GM23338 (cell line): ENCODE results near the gene CPLX3. TPM values are rescaled to one million over a fixed set of nuclear protein-coding genes. Genes with fewer than 3 reads are reported as not detected.

ENCODE experiments used
- ATAC-seq: fragments of 200-7000 bp; cut with Tn5 transposase; 3 replicates; pipeline ENCODE4 v1.9.1; 2020
- DNase-seq: peaks from one replicate; pipeline ENCODE4 v3.0.0-alpha.2; 2015; ENCODE audit warnings: low spot score
- H2AFZ ChIP-seq: fragments of 200-600 bp; sonication (generic); 2 replicates; pipeline ENCODE4 v1.8.0; 2016; ENCODE audit warnings: antibody characterized with exemption, mild to moderate bottlenecking, moderate library complexity
- H3F3A ChIP-seq: fragments of 200-600 bp; sonication (generic); replicated peaks from 2 replicates; pipeline ENCODE4 v1.8.0; 2017; ENCODE audit warnings: antibody characterized with exemption, mixed run types, low read depth
- H3K27ac ChIP-seq: fragments of 200-600 bp; sonication (generic); 2 replicates; pipeline ENCODE4 v1.6.1; 2016; ENCODE audit warnings: low read depth
- H3K27me3 ChIP-seq: fragments of 200-600 bp; sonication (generic); 2 replicates; pipeline ENCODE4 v1.8.0; 2016; ENCODE audit warnings: mild to moderate bottlenecking, mixed run types, moderate library complexity; ENCODE audit not compliant: insufficient read depth
- H3K36me3 ChIP-seq: fragments of 200-600 bp; sonication (generic); 2 replicates; pipeline ENCODE4 v1.8.0; 2016; ENCODE audit warnings: mild to moderate bottlenecking; ENCODE audit not compliant: insufficient read depth
- H3K4me1 ChIP-seq: fragments of 200-600 bp; sonication (generic); 2 replicates; pipeline ENCODE4 v1.8.0; 2016; ENCODE audit warnings: mild to moderate bottlenecking, moderate library complexity; ENCODE audit not compliant: insufficient read depth
- H3K4me2 ChIP-seq: fragments of 200-600 bp; sonication (generic); 2 replicates; pipeline ENCODE4 v1.7.1; 2017; ENCODE audit warnings: mixed run types
- H3K4me3 ChIP-seq: fragments of 200-600 bp; sonication (generic); 2 replicates; pipeline ENCODE4 v1.6.1; 2016; ENCODE audit warnings: mixed run types
- H3K79me2 ChIP-seq: fragments of 200-600 bp; sonication (generic); replicated peaks from 2 replicates; pipeline ENCODE4 v1.8.0; 2017; ENCODE audit warnings: mild to moderate bottlenecking; ENCODE audit not compliant: insufficient read depth
- H3K9me2 ChIP-seq: fragments of 200-600 bp; sonication (generic); 2 replicates; pipeline ENCODE4 v1.8.0; 2017; ENCODE audit not compliant: insufficient read depth
- H4K20me1 ChIP-seq: fragments of 200-600 bp; sonication (generic); replicated peaks from 2 replicates; pipeline ENCODE4 v1.8.0; 2017; ENCODE audit warnings: mild to moderate bottlenecking; ENCODE audit not compliant: insufficient read depth
- H3K27ac Mint-ChIP-seq: 2 replicates; pipeline ENCODE4 v1.8.0; 2020; ENCODE audit warnings: inconsistent platforms, mild to moderate bottlenecking, moderate library complexity, mixed read lengths
- H3K27me3 Mint-ChIP-seq: 3 replicates; pipeline ENCODE4 v1.8.0; 2022; ENCODE audit warnings: low read depth, mild to moderate bottlenecking, moderate library complexity, mixed read lengths, inconsistent platforms; ENCODE audit not compliant: insufficient read depth, poor library complexity
- H3K36me3 Mint-ChIP-seq: 3 replicates; pipeline ENCODE4 v1.8.0; 2021; ENCODE audit warnings: low read depth, mild to moderate bottlenecking, inconsistent platforms, moderate library complexity, mixed read lengths
- H3K4me1 Mint-ChIP-seq: 3 replicates; pipeline ENCODE4 v1.8.0; 2020; ENCODE audit warnings: mild to moderate bottlenecking, inconsistent platforms, mixed read lengths
- H3K4me3 Mint-ChIP-seq: 3 replicates; pipeline ENCODE4 v1.8.0; 2021; ENCODE audit warnings: moderate library complexity, mild to moderate bottlenecking, inconsistent platforms, mixed read lengths
- H3K9me3 Mint-ChIP-seq: 3 replicates; pipeline ENCODE4 v1.8.0; 2020; ENCODE audit warnings: moderate library complexity, mild to moderate bottlenecking, inconsistent platforms, mixed read lengths
- CREB1 ChIP-seq: fragments of 250-450 bp; sonication (Bioruptor Pico); IDR thresholded peaks from 2 replicates; pipeline ENCODE4 v1.5.0; 2020; ENCODE audit warnings: low read depth, mild to moderate bottlenecking, moderate library complexity
- CTCF ChIP-seq, 2 experiments: fragments of 200-600 bp in 1 of 2; sonication (generic) in 1 of 2; conservative IDR thresholded peaks; 2 replicates each; pipeline versions ENCODE4 v1.5.1 to v1.6.1; 2016 to 2017; ENCODE audit warnings: antibody characterized with exemption in 2 of 2, low read depth in 2 of 2, mild to moderate bottlenecking in 2 of 2, moderate library complexity in 1 of 2
- ETS1 ChIP-seq: IDR thresholded peaks from 2 replicates; pipeline ENCODE4 v1.6.1; 2016; ENCODE audit warnings: antibody characterized with exemption
- EZH2 ChIP-seq: fragments of 200-600 bp; sonication (generic); IDR thresholded peaks from one replicate; pipeline ENCODE4 v1.8.0; 2017; ENCODE audit warnings: antibody characterized with exemption, mild to moderate bottlenecking, low read depth; ENCODE audit not compliant: unreplicated experiment
- EZH2phosphoT487 ChIP-seq: fragments of 200-600 bp; sonication (generic); IDR thresholded peaks from one replicate; pipeline ENCODE4 v1.8.1; 2018; ENCODE audit warnings: antibody characterized with exemption; ENCODE audit not compliant: unreplicated experiment
- JUNB ChIP-seq: IDR thresholded peaks from one replicate; pipeline ENCODE4 v1.6.1; 2016; ENCODE audit warnings: antibody characterized with exemption; ENCODE audit not compliant: unreplicated experiment
- NANOG ChIP-seq: IDR thresholded peaks from 2 replicates; pipeline ENCODE4 v1.6.1; 2016; ENCODE audit warnings: antibody characterized with exemption, borderline replicate concordance
- POLR2AphosphoS5 ChIP-seq: IDR thresholded peaks from 2 replicates; pipeline ENCODE4 v1.6.1; 2016; ENCODE audit warnings: antibody characterized with exemption, low read depth
- REST ChIP-seq: IDR thresholded peaks from one replicate; pipeline ENCODE4 v1.6.1; 2018; ENCODE audit warnings: antibody characterized with exemption; ENCODE audit not compliant: unreplicated experiment
- STAT1 ChIP-seq: IDR thresholded peaks from one replicate; pipeline ENCODE4 v1.6.1; 2016; ENCODE audit warnings: antibody characterized with exemption; ENCODE audit not compliant: unreplicated experiment
- ZNF114 ChIP-seq: fragments of 250-450 bp; sonication (Bioruptor Pico); IDR thresholded peaks from 2 replicates; pipeline ENCODE4 v1.5.0; 2020; ENCODE audit warnings: mild to moderate bottlenecking, moderate library complexity
- polyA plus RNA-seq: library from polyadenylated mRNA; unstranded; fragments of >200 nt; fragmentation: Nextera tagmentation; extraction: Ambion mirVana; gene quantifications from 2 replicates; pipeline ENCODE4 v1.2.1, GENCODE V29; 2016
- total RNA-seq: library from RNA; depleted of rRNA; stranded (reverse); fragments of >200 nt; shearing (Covaris generic); gene quantifications from 2 replicates; pipeline ENCODE4 v1.2.3, GENCODE V29; 2014

Gene CPLX3
- total and polyA plus RNA-seq, 2 experiments from 2014 or later: 0.66 TPM; not detected in 1

GRCh38 chr15:74802290-74802689 lies 24.1 kb upstream of the CPLX3 start:
- Mint-ChIP-seq H3K9me3 (no peaks in the 10 kb centered on the region), H3K4me3 (no peak overlapping the region), H3K27me3 (peaks cover 2% of the 10 kb centered on the region), H3K4me1 (peaks cover 6% of the 10 kb centered on the region), H3K36me3 (peaks cover 19% of the 10 kb centered on the region), H3K27ac (no peak overlapping the region)
- H3K27ac ChIP-seq: no peak overlapping the region
- TF ChIP-seq STAT1: no peak
- no peak for TF ChIP-seq JUNB
- no peak for TF ChIP-seq ZNF114 (CRISPR knock-in tag)
- TF ChIP-seq ETS1: no peak
- TF ChIP-seq EZH2: no peak
- no peak for TF ChIP-seq NANOG
- TF ChIP-seq EZH2phosphoT487: no peak
- no peak for TF ChIP-seq POLR2AphosphoS5
- no peak for TF ChIP-seq REST
- no peak for DNase-seq
- H3K9me2 ChIP-seq: no peaks in the 10 kb centered on the region
- peaks cover 3% of the 10 kb centered on the region; the same call in 1 of the 2 replicates for H3K4me1 ChIP-seq
- H3F3A ChIP-seq: no peaks in the 10 kb centered on the region
- ATAC-seq: no peak
- no peaks in the 10 kb centered on the region; the same call in 1 of the 2 replicates for H3K36me3 ChIP-seq
- H3K79me2 ChIP-seq: no peaks in the 10 kb centered on the region
- no peaks in the 10 kb centered on the region for H3K27me3 ChIP-seq
- H3K4me3 ChIP-seq: no peak overlapping the region
- H2AFZ ChIP-seq: no peak overlapping the region
- no peak overlapping the region for H3K4me2 ChIP-seq
- peaks cover 3% of the 10 kb centered on the region; the same call in 1 of the 2 replicates for H4K20me1 ChIP-seq

GRCh38 chr15:74802862-74803447 lies 23.5 kb upstream of the CPLX3 start:
- DNase-seq (no peak), ATAC-seq (no peak)
- Mint-ChIP-seq H3K4me1 (peaks cover 7% of the 10 kb centered on the region), H3K27me3 (no peaks in the 10 kb centered on the region), H3K27ac (no peak overlapping the region), H3K9me3 (no peaks in the 10 kb centered on the region), H3K36me3 (peaks cover 19% of the 10 kb centered on the region), H3K4me3 (no peak overlapping the region)
- no peaks in the 10 kb centered on the region for H3K27me3 ChIP-seq
- H3K27ac ChIP-seq: no peak overlapping the region
- no peak overlapping the region for H2AFZ ChIP-seq
- H3K4me1 ChIP-seq: peaks cover 3% of the 10 kb centered on the region; the same call in 1 of the 2 replicates
- no peak overlapping the region for H3K4me3 ChIP-seq
- H3K9me2 ChIP-seq: no peaks in the 10 kb centered on the region
- H3K79me2 ChIP-seq: no peaks in the 10 kb centered on the region
- no peaks in the 10 kb centered on the region for H3F3A ChIP-seq
- no peaks in the 10 kb centered on the region for H4K20me1 ChIP-seq
- H3K4me2 ChIP-seq: no peak overlapping the region
- H3K36me3 ChIP-seq: no peaks in the 10 kb centered on the region; the same call in 1 of the 2 replicates
- TF ChIP-seq STAT1 (no peak), EZH2 (no peak), POLR2AphosphoS5 (no peak), ETS1 (no peak), JUNB (no peak), CREB1 (CRISPR knock-in tag) (no peak), REST (no peak), CTCF (conservative IDR thresholded peaks at IDR 0.05; ENCODE audit: low read depth in 2 of 2) (no peak)
